GM12878 (cell line): Measurements from ENCODE around the gene TMPRSS3. TPM values are rescaled to one million over a fixed set of nuclear protein-coding genes. Genes with fewer than 3 reads are reported as not detected.

ENCODE experiments used
- ASH2L ChIP-seq: fragments of 300-600, 200-600 bp; sonication (generic); IDR thresholded peaks from 2 replicates; pipeline ENCODE4 v1.6.1; 2017; ENCODE audit warnings: low read depth, mild to moderate bottlenecking, borderline replicate concordance
- CHD4 ChIP-seq: fragments of 200-600 bp; sonication (generic); IDR thresholded peaks from 2 replicates; pipeline ENCODE4 v1.6.1; 2016; ENCODE audit warnings: mild to moderate bottlenecking
- EGR1 ChIP-seq, 2 experiments: IDR thresholded peaks; 1 replicate in 1 of 2; 2 replicates in 1 of 2; pipeline ENCODE4 v1.6.1; 2011 to 2012; ENCODE audit warnings: low read depth in 2 of 2, low read length in 2 of 2, borderline replicate concordance in 1 of 2, mild to moderate bottlenecking in 1 of 2, moderate library complexity in 1 of 2
- IKZF1 ChIP-seq: fragments of 450-650 bp; conservative IDR thresholded peaks from 2 replicates; pipeline ENCODE4 v1.6.1; 2017; ENCODE audit warnings: antibody characterized with exemption, mild to moderate bottlenecking
- JUND ChIP-seq: IDR thresholded peaks from 2 replicates; pipeline ENCODE4 v1.6.1; 2012; ENCODE audit warnings: low read depth, mild to moderate bottlenecking, low read length, improper control_type of control experiment, moderate library complexity
- POLR2A ChIP-seq: IDR thresholded peaks from 2 replicates; pipeline ENCODE4 v1.6.1; 2011; ENCODE audit warnings: low read depth, mild to moderate bottlenecking, low read length
- RUNX3 ChIP-seq: IDR thresholded peaks from 2 replicates; pipeline ENCODE4 v1.6.1; 2012; ENCODE audit warnings: low read length, inconsistent platforms
- SMC3 ChIP-seq: IDR thresholded peaks from 2 replicates; pipeline ENCODE4 v1.6.1; 2011; ENCODE audit warnings: low read length, improper control_type of control experiment, borderline replicate concordance
- SRF ChIP-seq, 2 experiments: IDR thresholded peaks; 2 replicates each; pipeline ENCODE4 v1.6.1; 2011; ENCODE audit warnings: low read depth in 2 of 2, low read length in 2 of 2, mild to moderate bottlenecking in 1 of 2, moderate library complexity in 1 of 2
- ZSCAN29 ChIP-seq: fragments of 450-650 bp; IDR thresholded peaks from 2 replicates; pipeline ENCODE4 v1.6.1; 2017; ENCODE audit warnings: mild to moderate bottlenecking, moderate library complexity
- polyA plus RNA-seq, 11 experiments: library from polyadenylated mRNA; depleted of rRNA in 4 of 11; unstranded in 6 of 11; stranded (reverse) in 5 of 11; fragments of >200 nt; fragmentation: Nextera tagmentation in 4 of 11; fragmentation: Illumina TruSeq in 1 of 11; extraction: Ambion mirVana in 4 of 11; extraction: Trizol in 1 of 11; gene quantifications; 1 replicate in 1 of 11; 2 replicates in 10 of 11; pipeline versions ENCODE4 v1.2.1 to v1.2.3, GENCODE V29; 2011 to 2016; ENCODE audit warnings: inconsistent platforms in 2 of 11, missing spikeins in 2 of 11, low read depth in 1 of 11
- total RNA-seq, 4 experiments: library from RNA; depleted of rRNA in 3 of 4; stranded (reverse); fragments of >200 nt in 3 of 4; fragmentation: Illumina TruSeq in 1 of 4; extraction: Trizol in 1 of 4; gene quantifications; 2 replicates each; pipeline versions ENCODE4 v1.2.1 to v1.2.3, GENCODE V29; 2013 to 2021
- TF ChIP-seq, protein P1 (sequence below): fragments of 450-650 bp; IDR thresholded peaks from 2 replicates; pipeline ENCODE4 v1.6.1; 2016; ENCODE audit warnings: mild to moderate bottlenecking, moderate library complexity, borderline replicate concordance

The TMPRSS3 gene
- total and polyA plus RNA-seq, 10 of the 15 experiments (the other 5 are each of a cell fraction or from before 2014, with no cell fraction given): 0.51 to 1.5 (median 0.82) TPM; not detected in 1

DNA sequence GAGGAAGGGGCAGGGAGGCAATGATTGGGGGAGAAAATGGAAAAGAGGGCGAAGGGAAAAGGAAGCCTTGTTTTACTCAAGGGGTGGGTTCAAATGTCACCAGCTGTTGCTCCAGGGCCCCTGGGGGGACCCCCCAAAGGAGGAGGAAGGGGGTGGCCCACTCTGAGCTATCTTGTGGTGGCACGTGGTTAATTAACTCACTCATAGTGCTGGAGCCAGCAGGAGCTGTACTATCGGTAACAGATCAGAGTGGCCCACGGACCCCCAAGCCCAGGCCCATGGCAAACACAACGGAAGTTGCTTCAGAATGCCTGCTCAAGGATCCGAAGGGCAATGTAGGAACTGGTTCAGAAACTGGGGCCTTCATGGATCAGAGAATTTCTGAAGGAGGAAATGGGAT lies 52.3 kb downstream of the TMPRSS3 start (continued):
- TF ChIP-seq, protein P1, sequence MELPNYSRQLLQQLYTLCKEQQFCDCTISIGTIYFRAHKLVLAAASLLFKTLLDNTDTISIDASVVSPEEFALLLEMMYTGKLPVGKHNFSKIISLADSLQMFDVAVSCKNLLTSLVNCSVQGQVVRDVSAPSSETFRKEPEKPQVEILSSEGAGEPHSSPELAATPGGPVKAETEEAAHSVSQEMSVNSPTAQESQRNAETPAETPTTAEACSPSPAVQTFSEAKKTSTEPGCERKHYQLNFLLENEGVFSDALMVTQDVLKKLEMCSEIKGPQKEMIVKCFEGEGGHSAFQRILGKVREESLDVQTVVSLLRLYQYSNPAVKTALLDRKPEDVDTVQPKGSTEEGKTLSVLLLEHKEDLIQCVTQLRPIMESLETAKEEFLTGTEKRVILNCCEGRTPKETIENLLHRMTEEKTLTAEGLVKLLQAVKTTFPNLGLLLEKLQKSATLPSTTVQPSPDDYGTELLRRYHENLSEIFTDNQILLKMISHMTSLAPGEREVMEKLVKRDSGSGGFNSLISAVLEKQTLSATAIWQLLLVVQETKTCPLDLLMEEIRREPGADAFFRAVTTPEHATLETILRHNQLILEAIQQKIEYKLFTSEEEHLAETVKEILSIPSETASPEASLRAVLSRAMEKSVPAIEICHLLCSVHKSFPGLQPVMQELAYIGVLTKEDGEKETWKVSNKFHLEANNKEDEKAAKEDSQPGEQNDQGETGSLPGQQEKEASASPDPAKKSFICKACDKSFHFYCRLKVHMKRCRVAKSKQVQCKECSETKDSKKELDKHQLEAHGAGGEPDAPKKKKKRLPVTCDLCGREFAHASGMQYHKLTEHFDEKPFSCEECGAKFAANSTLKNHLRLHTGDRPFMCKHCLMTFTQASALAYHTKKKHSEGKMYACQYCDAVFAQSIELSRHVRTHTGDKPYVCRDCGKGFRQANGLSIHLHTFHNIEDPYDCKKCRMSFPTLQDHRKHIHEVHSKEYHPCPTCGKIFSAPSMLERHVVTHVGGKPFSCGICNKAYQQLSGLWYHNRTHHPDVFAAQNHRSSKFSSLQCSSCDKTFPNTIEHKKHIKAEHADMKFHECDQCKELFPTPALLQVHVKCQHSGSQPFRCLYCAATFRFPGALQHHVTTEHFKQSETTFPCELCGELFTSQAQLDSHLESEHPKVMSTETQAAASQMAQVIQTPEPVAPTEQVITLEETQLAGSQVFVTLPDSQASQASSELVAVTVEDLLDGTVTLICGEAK: no peak
- TF ChIP-seq EGR1 (IDR thresholded peaks at IDR 0.05; ENCODE audit: borderline replicate concordance in 1 of 2, low read depth in 2 of 2, low read length in 2 of 2): no peak
- TF ChIP-seq SRF (IDR thresholded peaks at IDR 0.05; ENCODE audit: low read depth in 2 of 2, low read length in 2 of 2): no peak
- no peak for TF ChIP-seq IKZF1
- no peak for TF ChIP-seq JUND
- TF ChIP-seq ASH2L: no peak
- no peak for TF ChIP-seq ZSCAN29
- TF ChIP-seq SMC3: no peak
- TF ChIP-seq CHD4: no peak
- TF ChIP-seq RUNX3: no peak
- TF ChIP-seq POLR2A: no peak
